Stimulated activated CD4-positive, alpha-beta T cell treated with anti-CD3 and anti-CD28 coated beads, Interleukin-4, amount 100 ng/mL, for 24 hours (primary cell): ENCODE results near the gene TNNT1.
"Not testable (repeated sequence)": the region's sequence is repeated elsewhere in the genome, so short reads cannot be mapped to it uniquely, and the experiment has no call there.

ENCODE experiments used
- DNase-seq: peaks from one replicate; pipeline ENCODE4 v3.0.0-alpha.2; 2020

Gene TNNT1, protein sequence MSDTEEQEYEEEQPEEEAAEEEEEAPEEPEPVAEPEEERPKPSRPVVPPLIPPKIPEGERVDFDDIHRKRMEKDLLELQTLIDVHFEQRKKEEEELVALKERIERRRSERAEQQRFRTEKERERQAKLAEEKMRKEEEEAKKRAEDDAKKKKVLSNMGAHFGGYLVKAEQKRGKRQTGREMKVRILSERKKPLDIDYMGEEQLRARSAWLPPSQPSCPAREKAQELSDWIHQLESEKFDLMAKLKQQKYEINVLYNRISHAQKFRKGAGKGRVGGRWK

DNA sequence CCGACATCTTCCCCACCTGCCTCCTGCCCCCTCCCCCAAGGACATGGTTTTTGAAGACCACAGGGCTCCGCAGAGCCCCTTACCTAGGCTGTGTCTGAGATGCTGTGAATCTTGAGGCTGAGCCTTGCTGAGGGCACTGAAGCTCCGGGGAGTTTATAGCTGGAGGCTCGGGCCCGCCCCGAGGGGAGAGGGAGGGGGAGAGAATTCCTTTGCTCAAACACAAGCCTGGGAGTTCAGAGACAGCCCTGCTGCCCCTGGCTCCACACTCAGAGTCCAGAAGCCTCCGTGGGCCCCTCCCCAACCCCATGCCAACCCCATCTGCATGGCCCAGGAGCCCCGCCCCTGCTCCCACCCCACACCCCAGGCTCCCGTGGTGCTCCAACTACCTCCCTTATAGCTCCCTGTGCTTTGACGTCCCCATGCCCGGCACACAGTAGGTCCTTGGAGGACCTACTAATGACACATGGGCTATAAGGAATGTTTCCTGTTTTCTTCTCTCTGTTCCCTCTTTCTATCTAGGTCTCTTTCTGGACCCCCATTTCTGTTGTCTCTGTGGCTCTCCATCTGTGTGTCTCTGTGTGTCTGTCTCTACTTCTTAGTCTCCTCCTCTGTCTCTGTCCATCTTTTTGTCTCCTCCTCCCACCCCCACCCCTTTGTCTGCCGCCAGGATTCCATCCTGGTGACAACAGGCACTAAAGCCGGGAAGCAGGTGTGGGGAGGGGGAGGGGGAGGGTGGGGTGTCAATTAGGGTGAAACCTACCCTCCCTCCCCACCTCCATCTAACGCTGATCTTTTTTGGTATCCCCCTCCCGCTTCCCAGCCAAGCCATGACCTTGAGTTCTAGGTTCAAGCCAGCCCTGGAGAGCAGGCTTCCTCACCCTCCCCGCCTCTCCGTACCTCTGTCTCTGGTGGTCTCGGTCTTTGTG is at the start of gene TNNT1:
Gene TNNT1, minus strand, starts transcription at position 129 of the 926 bp plus-strand sequence. CDS start 2,049 bp downstream, outside the sequence.
- DNase-seq = no peak

DNA sequence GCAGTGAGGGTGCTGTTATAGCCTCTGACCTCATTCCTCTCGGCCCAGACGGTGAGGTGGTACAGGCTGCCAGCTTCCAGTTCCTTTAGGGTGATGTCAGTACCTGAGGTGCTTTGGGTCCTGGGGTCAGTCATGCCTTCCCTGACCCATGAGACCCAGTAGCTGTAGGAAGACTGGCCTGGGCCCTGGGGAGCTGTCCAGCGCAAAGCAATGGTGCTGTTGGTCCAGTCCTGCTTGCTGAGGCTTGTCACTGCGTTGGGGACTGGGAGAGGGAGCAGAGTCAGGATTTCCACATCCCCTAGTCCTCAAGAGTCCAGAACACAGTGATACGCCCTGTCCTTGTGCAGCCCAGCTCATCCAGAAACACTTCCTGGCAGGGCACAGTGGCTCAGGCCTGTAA is 49.6 kb upstream of the TNNT1 start:
- no peak for DNase-seq

DNA sequence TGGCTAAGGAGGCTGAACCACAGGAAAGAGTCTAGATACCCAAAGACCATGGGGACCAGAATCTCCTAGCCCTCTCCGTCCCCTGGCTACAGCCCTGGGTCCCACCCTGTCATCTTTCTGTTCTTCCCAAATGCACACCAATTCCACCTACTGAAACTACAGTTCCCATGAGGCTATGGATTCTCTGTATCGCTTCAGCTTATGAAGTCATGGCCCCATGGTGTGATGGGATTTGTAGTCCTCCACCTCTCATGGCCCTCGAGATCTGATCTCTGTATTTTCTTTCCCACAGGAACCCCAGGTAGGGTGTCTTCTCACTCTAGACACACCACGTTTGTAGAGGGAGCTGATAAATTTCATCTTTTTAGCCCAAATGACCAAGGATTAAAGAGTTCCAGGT is 48.5 kb upstream of the TNNT1 start:
- DNase-seq = no peak

DNA sequence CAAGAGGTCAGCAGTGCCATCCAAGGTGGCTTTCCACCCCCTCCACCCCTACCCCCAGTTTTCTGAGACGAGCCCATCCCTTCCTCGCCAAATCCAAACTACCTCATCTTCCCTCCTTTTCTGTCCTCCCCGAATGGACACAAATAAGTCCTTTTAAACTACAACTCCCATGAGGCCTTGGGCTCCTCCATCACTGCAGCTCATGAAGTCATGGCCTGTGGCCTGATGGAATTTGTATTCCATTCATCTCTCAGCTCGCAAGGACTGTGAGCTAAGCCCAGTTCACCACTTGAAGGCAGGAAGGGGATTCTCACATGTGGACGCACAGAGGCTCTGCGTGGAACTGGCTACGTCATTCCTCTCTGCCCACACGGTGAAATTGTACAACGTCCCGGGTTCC is 47.8 kb upstream of the TNNT1 start:
- DNase-seq = no peak

DNA sequence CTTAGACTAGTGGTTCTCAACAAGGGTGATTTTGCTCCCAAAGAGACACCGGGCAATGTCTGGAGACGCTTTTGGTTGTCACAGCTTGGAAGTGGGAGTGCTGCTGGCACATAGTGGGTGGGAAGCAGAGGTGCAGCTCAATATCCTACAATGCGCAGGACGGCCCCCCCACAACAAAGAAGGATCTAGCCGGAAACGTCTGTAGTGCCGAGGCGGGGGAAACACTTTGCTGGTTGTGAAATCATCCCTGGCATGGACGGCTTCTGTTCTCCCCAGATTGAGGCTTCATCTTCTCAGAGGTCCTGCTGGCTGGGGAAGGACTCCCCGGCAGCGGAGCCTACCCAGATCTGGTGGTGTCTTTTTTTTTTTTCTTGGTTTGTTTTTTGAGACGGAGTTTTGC is 44.5 kb upstream of the TNNT1 start:
- DNase-seq = no peak

DNA sequence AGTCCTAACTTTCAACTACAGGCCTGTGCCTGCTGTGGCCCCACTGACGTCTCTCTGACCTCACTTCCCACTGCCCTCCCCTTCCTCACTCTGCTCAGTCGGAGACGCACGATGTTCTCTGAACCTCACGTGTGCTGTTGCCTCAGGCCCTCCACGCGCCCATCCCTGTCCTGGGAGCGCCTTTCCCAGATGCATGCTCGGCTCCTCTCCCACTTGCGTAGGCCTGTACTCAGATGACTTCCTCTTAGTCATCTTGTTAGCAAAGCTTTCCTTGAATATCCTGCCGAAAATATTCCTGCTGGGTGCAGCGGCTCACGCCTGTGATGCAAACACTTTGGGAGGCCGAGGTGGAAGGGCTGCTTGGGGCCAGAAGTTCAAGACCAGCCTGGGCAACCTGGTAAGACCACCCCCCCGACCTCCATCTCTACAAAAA is 40.4 kb upstream of the TNNT1 start:
- no peak for DNase-seq

DNA sequence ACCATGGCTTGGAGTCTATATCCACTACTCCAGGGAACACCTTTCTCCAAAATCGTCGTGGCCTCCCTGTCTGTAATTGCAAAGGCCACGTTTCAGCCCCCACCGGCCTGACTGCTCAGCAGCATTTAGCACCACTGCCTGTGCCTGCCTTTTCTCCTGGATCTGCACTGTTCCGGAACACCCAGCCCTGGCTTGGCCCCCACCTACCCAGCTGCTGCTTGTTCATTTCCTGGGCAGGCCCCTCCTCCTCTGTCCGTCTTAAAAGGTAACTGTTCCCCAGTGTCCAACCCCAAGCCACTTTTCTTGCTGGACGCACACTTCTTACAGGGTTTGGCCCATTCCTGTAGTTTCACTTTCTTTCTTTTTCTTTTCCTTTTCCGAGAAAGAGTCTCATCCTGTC is 39.6 kb upstream of the TNNT1 start:
- DNase-seq = no peak

DNA sequence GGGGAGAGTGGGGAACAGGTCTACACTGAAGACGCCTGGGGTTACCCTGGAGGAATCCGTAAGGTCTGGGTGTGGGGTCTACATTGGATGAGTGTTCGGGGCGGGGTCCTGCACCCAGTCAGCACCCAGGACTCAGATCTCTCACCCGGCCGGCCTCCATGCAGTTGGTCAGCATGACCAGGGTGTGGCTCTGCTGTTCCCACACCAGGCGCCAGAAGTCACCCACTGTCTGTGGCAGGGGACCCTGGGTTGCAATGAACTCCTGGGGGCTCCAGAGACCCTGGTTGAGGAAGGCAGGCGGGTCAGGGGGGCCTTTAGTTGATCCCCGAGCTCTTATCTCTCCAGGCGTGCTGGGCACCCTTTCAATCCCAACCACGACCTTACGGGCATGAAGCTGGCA is 37.1 kb upstream of the TNNT1 start:
- no peak for DNase-seq

DNA sequence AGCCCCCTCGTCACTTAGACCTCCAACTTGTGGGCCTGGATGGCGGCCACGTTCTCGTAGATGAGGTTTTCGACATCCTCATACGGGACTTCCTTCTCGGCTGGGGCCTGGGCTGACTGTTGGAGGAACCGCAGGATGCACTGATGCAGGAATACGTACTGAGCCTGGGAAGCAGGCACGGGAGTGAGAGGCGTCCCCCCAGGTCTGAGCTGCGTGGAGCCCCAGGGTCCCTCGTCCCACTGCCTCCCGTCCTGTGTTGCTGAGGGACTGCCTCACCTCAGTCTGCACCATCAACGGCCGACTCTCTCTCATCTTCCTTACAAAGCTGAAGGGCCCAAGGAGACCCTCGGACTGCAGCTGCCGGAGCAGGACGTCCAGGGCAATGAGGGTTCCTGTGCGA is 32.7 kb upstream of the TNNT1 start:
- no peak for DNase-seq

DNA sequence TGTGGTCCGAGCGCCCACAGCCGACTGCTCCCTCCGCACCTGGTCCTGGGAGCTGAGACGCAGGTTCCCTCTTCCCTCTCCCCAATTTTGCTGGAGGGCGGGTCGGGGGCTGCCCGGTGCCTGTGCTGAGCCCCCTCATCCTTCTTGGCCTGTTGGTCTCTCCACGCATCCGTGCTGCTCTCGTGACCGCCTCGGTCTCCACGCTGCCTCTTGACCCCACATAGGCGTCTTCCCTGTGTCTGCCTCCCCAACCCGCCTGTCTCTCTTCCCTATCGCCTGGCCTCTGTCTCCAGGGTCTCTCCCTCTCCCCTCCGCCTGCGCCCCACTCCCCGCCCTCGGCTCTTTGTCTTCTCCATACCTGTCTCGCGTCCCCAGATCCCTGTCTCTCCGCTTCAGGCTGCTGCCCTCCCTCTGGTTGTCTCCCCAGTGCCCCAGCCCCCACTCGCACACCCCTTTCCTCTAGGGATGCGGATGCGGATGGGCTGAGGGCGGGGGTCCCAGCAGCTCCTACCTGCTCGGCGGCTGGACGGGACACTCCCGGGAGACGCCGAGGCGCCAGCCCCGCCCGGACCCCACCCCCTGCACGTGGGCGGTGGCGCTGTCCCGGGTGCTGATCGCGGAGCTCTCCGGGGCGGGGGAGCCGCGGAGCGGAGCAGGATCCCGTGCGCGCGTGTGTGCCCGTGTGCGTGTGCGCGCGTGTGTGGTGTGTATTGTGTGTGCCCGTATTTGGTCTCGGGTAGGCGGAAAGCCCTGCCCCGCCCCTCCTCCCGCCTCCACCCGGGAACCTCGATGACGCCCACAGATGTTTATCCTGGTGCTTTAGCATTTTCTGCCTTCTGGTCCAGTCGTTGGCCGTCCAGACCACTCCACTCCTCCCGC is 30.8 kb upstream of the TNNT1 start, which contains the start of gene SYT5:
Gene SYT5, minus strand, starts transcription at position 684 of the 879 bp plus-strand sequence. CDS start 1,248 bp downstream, outside the sequence.
- peak; percentile 63 for DNase-seq

DNA sequence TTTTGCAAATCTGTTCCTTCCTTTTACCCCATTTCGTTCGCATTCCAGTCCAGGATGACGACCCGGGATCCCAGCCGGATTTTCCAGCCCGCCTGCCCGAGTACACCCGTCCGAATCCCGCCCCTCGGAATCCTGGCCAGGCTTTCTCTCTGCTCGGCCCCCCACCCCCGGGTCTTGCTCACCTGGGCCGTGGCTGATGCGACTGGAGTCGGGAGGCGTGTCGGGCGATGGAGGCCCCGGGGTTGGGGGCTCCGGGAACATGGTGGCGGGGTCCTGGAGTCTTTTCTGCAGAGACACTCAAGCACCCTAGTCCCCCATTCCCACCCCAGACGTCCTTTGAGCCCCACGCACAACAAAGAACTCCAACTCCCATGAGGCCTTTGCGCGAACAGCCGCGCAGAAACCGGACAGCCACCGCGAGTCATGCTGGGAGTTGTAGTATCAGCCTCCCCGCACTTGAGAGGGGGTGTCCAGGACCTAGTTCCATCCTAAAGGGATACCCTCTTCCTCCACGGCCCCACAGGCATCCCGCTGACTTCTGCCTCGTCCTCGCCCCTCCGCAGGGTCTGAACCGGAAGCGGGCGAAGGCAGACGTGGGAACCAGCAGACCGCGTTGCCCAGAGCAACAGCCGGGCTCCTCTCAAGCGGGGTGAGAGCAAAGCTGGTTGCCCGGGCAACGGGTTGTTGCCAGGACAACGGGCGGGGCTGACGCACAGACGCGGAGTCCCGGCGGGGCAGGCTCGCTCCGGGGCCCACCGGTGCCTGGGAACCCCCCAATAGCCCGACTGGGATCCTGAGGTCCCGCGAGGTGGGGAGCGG is 30.0 kb upstream of the TNNT1 start:
- peak; percentile 91 for DNase-seq

DNA sequence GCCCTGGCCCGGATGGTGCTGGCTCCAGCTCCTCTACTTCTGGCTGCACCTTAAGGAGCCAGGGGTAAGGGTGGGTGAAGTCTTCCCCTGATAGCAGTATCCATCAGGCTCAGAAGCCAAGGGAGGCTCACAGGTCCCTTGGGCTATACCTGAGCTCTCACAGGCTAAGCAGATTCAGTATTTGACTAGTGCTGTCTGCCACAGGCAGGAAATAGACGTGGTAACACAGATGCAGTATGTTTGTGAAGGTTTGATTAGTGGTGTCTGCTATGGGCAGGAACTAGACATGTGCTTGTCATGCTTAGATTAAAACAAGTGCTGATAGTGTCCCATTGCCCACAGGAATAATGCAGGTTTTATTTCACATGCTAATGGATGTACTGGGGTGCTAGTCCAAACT is 27.1 kb upstream of the TNNT1 start:
- DNase-seq = no peak

DNA sequence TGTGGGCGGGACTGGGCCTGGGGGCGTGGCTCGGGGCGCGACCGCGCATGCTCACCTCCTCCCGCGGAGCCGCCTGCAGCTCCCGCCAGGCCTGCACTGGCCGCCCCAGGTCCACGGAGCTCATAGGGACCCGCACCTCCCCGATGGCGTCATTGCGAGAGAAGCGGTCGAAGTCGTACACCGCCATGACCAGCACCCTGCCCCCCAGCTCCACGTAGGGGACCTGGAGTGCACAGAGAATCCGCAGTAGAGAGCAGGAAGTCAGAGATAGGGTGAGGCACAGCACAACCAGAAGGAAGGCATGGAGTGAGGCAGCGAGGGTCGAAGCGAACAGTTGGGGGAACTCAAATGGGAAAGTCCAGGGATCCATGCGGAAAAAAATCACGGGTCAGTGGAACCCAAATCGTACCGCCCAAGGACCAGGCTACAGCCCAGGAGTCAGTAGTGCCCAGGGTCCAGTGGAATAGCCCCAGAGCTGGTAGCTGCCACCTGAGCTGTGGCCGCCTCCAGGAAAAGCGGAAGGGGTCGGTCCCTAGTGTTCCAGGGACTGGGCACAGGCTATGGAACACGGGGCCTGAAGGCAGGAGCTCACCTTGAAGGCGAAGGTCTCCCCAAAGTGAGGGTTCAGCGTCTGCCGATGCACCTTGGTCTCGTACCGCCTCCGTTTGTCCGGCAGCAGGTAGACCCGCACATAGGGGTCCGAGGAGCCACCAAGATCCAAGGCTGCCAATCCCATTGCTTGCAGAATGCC is 26.3 kb upstream of the TNNT1 start:
- no peak for DNase-seq

DNA sequence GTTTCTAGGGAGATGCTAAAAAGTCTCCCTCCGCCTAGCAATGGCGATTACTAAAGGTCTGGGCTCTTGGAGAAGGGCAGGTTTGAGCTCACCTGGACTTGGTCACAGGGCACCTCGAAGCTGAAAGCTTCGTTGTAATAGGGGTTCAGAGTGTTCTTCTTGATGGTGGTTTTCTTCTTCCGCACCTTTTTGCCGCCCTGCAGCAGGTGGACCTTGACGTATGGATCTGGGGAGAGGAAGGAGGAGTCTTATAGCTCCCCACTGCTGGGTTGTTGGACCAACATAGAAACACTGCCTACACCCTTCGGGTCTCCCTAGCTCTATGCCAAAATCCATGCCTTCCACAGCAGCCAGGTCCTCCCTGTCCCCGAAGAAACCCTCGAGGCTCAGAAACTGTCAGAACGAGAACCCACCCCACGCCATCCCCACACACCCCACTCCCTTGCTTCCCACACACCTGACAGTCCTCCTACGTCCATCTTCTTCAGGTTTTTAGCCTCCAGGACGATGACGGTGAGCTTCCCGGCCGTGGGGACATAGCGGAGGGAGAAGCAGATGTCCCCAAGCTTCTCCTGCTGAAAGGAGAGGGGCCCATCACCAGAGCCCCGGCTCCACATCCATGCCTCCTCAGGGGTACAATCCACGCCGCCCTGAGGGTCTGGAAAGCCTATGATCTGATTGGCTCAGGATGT is 25.6 kb upstream of the TNNT1 start:
- DNase-seq = no peak

DNA sequence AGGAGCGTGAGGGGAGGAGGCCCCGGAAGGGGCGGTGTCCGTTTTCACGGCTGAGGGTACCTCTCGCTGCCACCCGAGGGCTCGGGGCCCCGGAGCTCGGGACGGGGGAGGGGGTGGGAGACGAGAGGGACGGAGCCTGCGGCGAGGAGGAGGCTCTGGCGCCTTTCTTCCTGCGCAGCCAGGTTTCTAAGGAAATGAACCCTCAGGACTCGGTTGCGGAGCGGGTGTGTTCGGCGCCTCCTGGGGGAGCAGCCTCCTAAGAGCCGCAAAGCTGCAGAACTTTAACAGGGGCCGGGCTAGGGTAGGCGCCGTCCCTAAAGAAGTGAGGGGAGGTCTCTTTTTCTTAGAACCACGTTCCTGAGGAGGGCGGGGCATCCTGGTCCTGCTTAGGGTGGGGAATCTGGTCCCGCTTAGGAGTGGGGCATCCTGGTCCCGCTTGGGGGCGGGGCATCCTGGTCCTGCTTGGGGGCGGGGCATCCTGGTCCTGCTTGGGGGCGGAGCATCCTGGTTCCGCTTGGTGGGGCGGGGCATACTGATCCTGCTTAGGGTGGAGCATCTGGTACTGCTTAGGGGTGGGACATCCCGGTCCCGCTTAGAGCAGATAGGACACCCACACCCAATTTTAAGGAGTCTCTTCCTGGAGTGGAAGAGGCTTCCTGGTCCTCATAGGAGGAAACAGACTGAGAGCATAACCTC is 24.9 kb upstream of the TNNT1 start:
- peak; percentile 40 for DNase-seq

DNA sequence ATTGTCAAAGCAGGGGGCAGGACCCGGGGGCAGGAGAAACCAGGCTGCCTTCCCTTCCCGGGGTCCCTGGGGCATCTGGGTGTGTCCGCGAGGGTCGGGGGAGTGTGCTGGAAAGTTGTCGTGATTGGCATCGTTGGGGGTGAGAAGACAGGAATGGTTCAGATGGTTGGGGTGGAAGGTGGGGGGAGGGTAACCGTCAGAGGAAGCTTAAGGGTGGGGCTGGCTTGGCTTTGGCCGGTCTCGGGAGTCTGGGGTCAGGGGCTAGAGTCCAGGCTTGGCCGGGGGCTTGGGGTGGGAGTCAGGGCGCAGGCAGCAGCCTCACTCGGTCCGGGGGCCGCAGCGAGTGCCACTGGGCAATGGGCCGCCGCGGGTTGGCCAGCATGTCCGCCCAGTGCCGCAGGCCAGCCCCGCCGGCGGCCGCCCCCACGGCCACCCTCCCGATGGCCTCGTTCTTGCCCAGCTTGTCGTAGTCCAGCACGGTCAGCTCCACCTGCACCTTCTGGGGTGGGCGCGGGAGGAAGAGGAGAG is 24.2 kb upstream of the TNNT1 start:
- no peak for DNase-seq

DNA sequence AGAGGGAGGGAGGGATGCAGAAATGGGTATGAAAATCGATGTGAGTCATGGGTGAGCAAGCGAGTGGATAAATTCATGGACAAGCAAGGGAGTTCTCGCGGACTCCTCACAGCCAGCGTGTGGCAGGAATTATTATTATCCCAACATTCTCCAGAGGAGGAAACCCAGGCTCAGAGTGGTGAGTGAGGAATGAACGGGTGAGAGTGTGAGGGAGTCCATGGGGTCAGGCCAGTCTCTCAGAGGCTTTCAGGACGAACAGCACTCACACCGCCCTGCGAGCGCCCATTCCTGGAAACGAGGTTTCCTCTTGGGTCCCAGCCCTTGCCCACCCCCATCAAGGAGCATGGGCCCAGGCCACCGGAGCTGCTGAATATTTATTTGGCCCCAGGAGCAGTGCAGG is 23.7 kb upstream of the TNNT1 start:
- DNase-seq = no peak

DNA sequence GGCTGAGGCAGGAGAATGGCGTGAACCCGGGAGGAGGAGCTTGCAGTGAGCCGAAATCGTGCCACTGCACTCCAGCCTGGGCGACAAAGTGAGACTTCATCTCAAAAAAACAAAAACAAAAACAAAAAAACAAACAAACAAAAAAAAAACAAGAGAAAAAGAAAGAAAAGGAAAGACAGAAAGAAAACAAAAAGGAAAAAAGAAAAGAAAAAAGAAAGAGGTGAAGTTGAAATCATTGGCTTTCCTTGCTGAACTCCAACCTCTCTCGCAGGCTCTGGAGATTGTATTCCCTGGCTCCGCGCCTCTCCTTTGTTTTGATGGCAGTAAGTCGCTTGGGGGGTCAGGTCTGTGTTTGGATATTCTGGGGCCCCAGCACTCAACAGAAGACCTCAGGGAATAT is 23.3 kb upstream of the TNNT1 start:
- not testable (repeated sequence) for DNase-seq

DNA sequence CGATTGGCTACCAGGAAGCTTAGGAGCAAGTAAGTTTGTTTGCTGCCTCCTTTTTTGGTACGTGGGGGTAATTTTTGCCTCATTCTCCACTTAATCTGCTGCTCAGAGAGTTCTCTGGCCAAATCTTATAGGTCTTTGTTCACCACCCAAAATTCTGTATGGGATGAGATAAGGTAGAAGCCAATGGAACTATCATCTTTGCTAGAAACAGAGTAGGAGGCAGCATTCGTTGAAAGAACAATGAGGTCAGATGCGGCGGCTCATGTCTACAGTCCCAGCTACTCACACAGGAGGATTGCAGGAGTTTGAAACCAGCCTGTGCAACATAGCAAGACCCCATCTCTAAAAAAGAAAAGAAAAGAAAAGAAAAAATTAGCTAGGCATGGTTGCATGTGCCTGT is 22.4 kb upstream of the TNNT1 start:
- no peak for DNase-seq

DNA sequence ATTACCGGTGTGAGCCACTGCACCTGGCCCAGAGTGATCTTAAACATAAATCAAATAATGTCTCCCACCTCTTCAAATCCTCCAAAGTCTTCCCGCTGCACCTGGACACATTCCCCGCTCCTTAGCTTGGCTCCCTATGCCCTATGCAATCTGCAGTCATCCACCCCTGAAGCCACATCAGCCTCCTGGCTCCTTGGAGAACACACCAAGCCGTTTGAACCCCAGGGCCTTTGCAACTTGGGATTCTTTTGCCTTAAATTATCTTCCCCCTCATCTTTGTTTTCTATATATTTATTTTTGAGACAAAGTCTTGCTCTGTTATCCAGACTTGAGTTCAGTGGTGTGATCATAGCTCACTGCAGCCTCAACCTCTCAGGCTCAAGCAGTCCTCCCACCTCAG is 20.1 kb upstream of the TNNT1 start:
- DNase-seq = no peak
